Tibial nerve (tissue), 4 donors: ENCODE measurements around the gene SLC39A11. TPM values are rescaled to one million over a fixed set of nuclear protein-coding genes. Genes with fewer than 3 reads are reported as not detected.

ENCODE experiments used
- DNase-seq, 2 donors: peaks; one replicate each; pipeline ENCODE4 v3.0.0-alpha.2; 2019; ENCODE audit warnings: low spot score in 2 of 2
- H3K27ac ChIP-seq, 4 donors: fragments of 200-600 bp; sonication (generic) in 3 of 4; one replicate each; pipeline ENCODE4 v1.5.1; 2017 to 2019; ENCODE audit warnings: mild to moderate bottlenecking in 1 of 4
- H3K27me3 ChIP-seq, 2 donors: fragments of 200-600 bp; sonication (generic) in 1 of 2; one replicate each; pipeline versions ENCODE4 v1.5.1 to v1.6.0; 2017 to 2019
- H3K36me3 ChIP-seq, 3 donors: fragments of 200-600 bp; sonication (generic); one replicate each; pipeline ENCODE4 v1.5.1; 2018 to 2019
- H3K4me1 ChIP-seq, 4 donors: fragments of 200-600 bp; sonication (generic) in 3 of 4; one replicate each; pipeline ENCODE4 v1.5.1; 2017 to 2019
- H3K4me3 ChIP-seq, 4 donors: fragments of 200-600 bp; sonication (generic) in 3 of 4; one replicate each; pipeline ENCODE4 v1.5.1; 2017 to 2019; ENCODE audit warnings: mild to moderate bottlenecking in 1 of 4, moderate library complexity in 1 of 4
- H3K9me3 ChIP-seq, 4 donors: fragments of 200-600 bp; sonication (generic) in 3 of 4; one replicate each; pipeline ENCODE4 v1.5.1; 2017 to 2019
- EP300 ChIP-seq, 2 donors: sonication (generic); formaldehyde crosslinking; IDR thresholded peaks; one replicate each; pipeline ENCODE4 v1.6.1; 2017; ENCODE audit warnings: antibody characterized with exemption in 2 of 2, mild to moderate bottlenecking in 1 of 2
- POLR2A ChIP-seq, 2 donors: fragments of 450-650 bp; IDR thresholded peaks; one replicate each; pipeline ENCODE4 v1.6.1; 2017; ENCODE audit warnings: antibody characterized with exemption in 2 of 2, mild to moderate bottlenecking in 2 of 2, moderate library complexity in 2 of 2
- WGBS, 2 donors: methylation state at CpG; one replicate each; pipeline ENCODE4 v1.1.5; 2018; 5-methylcytosine and 5-hydroxymethylcytosine counted together
- total RNA-seq, 4 donors: library from RNA; depleted of rRNA; stranded (reverse); fragments of >200 nt; gene quantifications; one replicate each; pipeline ENCODE4 v1.1.0, GENCODE V29; 2016
- TF ChIP-seq, protein P1 (sequence below), 5 experiments: fragments of 200-600 bp in 3 of 5; fragments of 450-650 bp in 2 of 5; sonication (generic) in 3 of 5; IDR thresholded peaks; one replicate each; pipeline ENCODE4 v1.5.1; 2016 to 2019; ENCODE audit warnings: antibody characterized with exemption in 5 of 5, mild to moderate bottlenecking in 3 of 5, moderate library complexity in 2 of 5

The SLC39A11 gene
- total RNA-seq, 4 donors from 2014 or later: 19.9 to 48.4 (median 37.5) TPM

GRCh38 chr17:72982680-72983079 is 109.8 kb downstream of the SLC39A11 start:
- 56 to 62% methylated on average over 3 of the region's 3 CpGs for WGBS, 2 donors
- no peaks in the 10 kb centered on the region for H3K9me3 ChIP-seq
- TF ChIP-seq, protein P1, sequence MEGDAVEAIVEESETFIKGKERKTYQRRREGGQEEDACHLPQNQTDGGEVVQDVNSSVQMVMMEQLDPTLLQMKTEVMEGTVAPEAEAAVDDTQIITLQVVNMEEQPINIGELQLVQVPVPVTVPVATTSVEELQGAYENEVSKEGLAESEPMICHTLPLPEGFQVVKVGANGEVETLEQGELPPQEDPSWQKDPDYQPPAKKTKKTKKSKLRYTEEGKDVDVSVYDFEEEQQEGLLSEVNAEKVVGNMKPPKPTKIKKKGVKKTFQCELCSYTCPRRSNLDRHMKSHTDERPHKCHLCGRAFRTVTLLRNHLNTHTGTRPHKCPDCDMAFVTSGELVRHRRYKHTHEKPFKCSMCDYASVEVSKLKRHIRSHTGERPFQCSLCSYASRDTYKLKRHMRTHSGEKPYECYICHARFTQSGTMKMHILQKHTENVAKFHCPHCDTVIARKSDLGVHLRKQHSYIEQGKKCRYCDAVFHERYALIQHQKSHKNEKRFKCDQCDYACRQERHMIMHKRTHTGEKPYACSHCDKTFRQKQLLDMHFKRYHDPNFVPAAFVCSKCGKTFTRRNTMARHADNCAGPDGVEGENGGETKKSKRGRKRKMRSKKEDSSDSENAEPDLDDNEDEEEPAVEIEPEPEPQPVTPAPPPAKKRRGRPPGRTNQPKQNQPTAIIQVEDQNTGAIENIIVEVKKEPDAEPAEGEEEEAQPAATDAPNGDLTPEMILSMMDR (IDR thresholded peaks at IDR 0.05): no peak
- no peak for TF ChIP-seq POLR2A (IDR thresholded peaks at IDR 0.05)
- TF ChIP-seq EP300 (IDR thresholded peaks at IDR 0.05): no peak

DNA sequence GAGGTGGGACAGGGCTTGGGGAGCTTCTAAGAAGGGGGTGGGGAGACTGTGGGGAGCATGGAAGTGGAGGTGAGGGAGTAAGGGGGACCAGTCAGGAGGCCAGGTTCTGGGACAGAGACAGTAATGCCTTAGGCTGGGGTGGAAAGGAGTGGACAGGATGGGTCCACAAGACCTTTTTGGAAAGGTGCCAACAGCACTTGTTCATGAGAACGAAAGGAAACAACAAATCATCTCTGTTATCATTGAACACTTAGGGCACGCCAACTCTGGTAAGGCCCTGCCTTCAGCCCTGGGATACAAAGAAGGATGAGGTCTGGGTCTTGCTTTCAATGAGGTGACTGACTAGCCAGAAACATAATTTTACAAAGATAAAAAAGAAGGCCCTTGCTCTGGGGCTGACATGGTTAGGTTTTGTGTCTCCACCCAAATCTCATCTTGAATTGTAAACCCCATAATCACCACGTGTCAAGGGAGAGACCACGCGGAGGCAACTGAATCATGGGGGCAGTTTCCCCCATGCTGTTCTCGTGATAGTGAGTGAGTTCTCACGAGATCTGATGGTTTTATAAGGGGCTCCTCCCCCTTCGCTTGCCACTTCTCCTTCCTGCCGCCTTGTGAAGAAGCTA is 113.8 kb downstream of the SLC39A11 start:
- Histone ChIP-seq H3K9me3 (peaks cover 0 to 4% (median 0%) of the 10 kb centered on the region in 4 donors), H3K27ac (no peak overlapping the region), H3K4me1 (peaks cover 0 to 23% (median 11%) of the 10 kb centered on the region in 4 donors), H3K4me3 (no peak overlapping the region), H3K27me3 (no peaks in the 10 kb centered on the region), H3K36me3 (no peaks in the 10 kb centered on the region)
- TF ChIP-seq POLR2A (IDR thresholded peaks at IDR 0.05) (no peak), EP300 (IDR thresholded peaks at IDR 0.05) (no peak)
- TF ChIP-seq, protein P1 (IDR thresholded peaks at IDR 0.05): no peak
- WGBS, 2 donors: 86 to 88% methylated on average over 9 of the region's 9 CpGs
- no peak for DNase-seq

More at GRCh38 chr17:72982680-72983079, 109.8 kb downstream of the SLC39A11 start:
- Histone ChIP-seq H3K4me1 (peaks cover 0 to 8% (median 4%) of the 10 kb centered on the region in 4 donors), H3K27me3 (no peaks in the 10 kb centered on the region), H3K4me3 (no peak overlapping the region), H3K36me3 (no peaks in the 10 kb centered on the region), H3K27ac (no peak overlapping the region)
- DNase-seq: no peak

DNA sequence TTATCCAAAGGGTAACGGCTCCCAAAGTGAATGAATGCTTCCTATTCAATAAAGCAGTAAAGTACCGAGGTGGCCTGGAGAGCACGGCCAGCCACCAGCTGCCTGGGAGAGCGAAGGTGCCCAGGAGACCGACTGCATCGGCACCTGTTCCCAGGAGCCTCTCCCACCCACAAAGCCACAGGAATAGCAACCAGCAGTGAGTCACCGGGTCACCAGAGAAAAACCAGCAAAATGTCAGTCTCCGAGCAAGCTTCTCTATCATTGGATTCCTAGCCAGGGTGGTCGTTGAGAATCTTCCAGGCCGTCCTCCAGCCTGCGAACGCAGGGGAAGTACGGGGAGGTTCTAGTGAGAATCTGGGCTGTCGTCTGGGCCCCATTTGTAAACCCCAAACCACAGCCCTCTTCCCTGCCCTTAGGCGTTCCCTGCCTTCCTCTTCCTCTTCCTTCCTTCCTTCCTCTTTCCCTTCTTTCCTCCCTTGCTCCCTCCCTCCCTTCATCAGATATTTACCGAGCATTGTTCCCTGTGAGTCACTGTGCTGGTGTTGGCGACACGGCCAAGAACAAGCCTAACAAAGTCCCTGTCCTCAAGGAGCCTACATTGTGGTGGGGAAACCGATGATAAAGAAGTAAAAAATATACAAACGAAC is 114.6 kb downstream of the SLC39A11 start:
- no peak overlapping the region for H3K4me3 ChIP-seq
- TF ChIP-seq, protein P1 (IDR thresholded peaks at IDR 0.05): no peak
- no peak for TF ChIP-seq POLR2A (IDR thresholded peaks at IDR 0.05)
- peaks cover 0 to 4% (median 0%) of the 10 kb centered on the region in 4 donors for H3K9me3 ChIP-seq
- no peaks in the 10 kb centered on the region for H3K36me3 ChIP-seq
- 69 to 72% methylated on average over 20 of the region's 20 CpGs for WGBS, 2 donors
- H3K27ac ChIP-seq: peak overlapping the region in 3 of 4 donors; percentile 4 to 60 (median 58)
- H3K4me1 ChIP-seq: peaks cover 0 to 23% (median 11%) of the 10 kb centered on the region in 4 donors
- DNase-seq: no peak
- no peaks in the 10 kb centered on the region for H3K27me3 ChIP-seq

GRCh38 chr17:72976971-72977770 is 115.3 kb downstream of the SLC39A11 start:
- Histone ChIP-seq H3K36me3 (no peaks in the 10 kb centered on the region), H3K4me3 (peak overlapping the region in 1 of 4 donors; percentile 8), H3K9me3 (peaks cover 0 to 4% (median 0%) of the 10 kb centered on the region in 4 donors), H3K27me3 (no peaks in the 10 kb centered on the region), H3K27ac (peak overlapping the region; percentile 4 to 60 (median 37)), H3K4me1 (peaks cover 0 to 23% (median 11%) of the 10 kb centered on the region in 4 donors)
- peak; percentile 21 to 29 for DNase-seq
- TF ChIP-seq POLR2A (IDR thresholded peaks at IDR 0.05) (no peak), EP300 (IDR thresholded peaks at IDR 0.05) (no peak)
- TF ChIP-seq, protein P1 (IDR thresholded peaks at IDR 0.05): no peak
- WGBS, 2 donors: 13 to 25% methylated on average over 12 of the region's 12 CpGs
